ENCODE data around the gene EFHD2.

- TF ChIP-seq YY1 (IDR thresholded peaks at IDR 0.05; ENCODE audit: insufficient read depth, insufficient read length) (no peak), ZNF274 (IDR thresholded peaks at IDR 0.05; ENCODE audit: low read depth, low read length) (no peak)
Observed at GRCh38 chr1:15360700-15361099, 49.0 kb upstream of the EFHD2 start.

Data from NT2/D1 (cell line).